RWPE2 (cell line): ENCODE measurements around the gene SCAF11.

Experiments
- ATAC-seq: fragments of 200-7000 bp; cut with Tn5 transposase; 3 replicates; pipeline ENCODE4 v1.9.1; 2021; ENCODE audit warnings: low read depth
- DNase-seq: peaks from one replicate; pipeline ENCODE4 v3.0.0-alpha.2; 2020; ENCODE audit warnings: low spot score
- H3K27ac ChIP-seq: fragments of 450-650 bp; 2 replicates; pipeline ENCODE4 v1.5.1; 2017; ENCODE audit warnings: mild to moderate bottlenecking; ENCODE audit not compliant: poor library complexity, severe bottlenecking
- H3K27me3 ChIP-seq: fragments of 250-450 bp; sonication (Bioruptor Pico); 2 replicates; pipeline ENCODE4 v1.5.1; 2021; ENCODE audit warnings: mild to moderate bottlenecking, moderate library complexity; ENCODE audit not compliant: insufficient read depth, poor library complexity, severe bottlenecking
- H3K36me3 ChIP-seq: fragments of 250-450 bp; sonication (Bioruptor Pico); 2 replicates; pipeline ENCODE4 v1.5.1; 2020; ENCODE audit warnings: low read depth, mild to moderate bottlenecking, moderate library complexity
- H3K4me1 ChIP-seq: fragments of 250-450 bp; sonication (Bioruptor Pico); 2 replicates; pipeline ENCODE4 v1.5.1; 2021; ENCODE audit warnings: mild to moderate bottlenecking, moderate library complexity; ENCODE audit not compliant: insufficient read depth, poor library complexity, severe bottlenecking
- H3K4me3 ChIP-seq: fragments of 250-450 bp; sonication (Bioruptor Pico); 2 replicates; pipeline ENCODE4 v1.5.1; 2021; ENCODE audit warnings: mild to moderate bottlenecking, moderate library complexity; ENCODE audit not compliant: severe bottlenecking
- H3K9me3 ChIP-seq: fragments of 250-450 bp; sonication (Bioruptor Pico); 2 replicates; pipeline ENCODE4 v1.5.1; 2021; ENCODE audit warnings: mild to moderate bottlenecking, moderate library complexity; ENCODE audit not compliant: severe bottlenecking
- TF ChIP-seq, protein P1 (sequence below): fragments of 450-650 bp; IDR thresholded peaks from one replicate; pipeline ENCODE4 v1.5.1; 2017; ENCODE audit warnings: mild to moderate bottlenecking, moderate library complexity; ENCODE audit not compliant: poor library complexity, severe bottlenecking

SCAF11 gene

DNA sequence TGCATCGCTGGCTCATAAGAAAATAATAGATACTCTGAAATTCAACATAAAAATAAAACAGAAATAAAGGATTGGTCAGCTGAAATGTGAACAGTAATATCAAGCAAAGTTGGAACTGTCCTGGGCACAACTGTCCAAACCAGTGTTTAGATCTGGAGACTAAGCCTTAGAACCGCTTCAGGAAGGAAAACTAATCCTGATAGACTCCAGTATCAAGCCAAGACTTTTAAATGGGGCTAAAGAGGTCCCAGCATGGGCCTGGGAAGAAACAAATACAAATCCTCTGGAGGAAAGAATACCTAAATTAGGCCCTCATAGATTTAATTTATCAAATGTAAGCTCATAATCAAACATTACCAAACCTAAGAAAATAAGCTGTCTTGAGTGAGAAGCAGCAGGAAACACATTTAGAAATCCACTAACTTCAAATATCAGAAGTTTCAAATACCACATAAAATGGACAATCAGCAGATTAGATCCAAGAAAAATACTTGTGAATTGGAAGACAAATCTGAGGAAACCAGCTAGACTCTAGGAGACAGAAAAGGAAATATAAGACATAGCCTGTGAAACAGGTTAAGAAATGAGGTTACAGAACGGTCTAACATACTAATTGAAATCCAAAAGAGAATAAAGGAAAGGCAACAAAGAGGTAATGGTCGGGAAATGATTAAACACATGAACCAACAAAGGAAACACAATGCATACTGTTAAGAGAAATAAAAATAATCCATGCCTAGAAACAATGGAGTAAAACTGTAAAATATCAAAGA, 27.6 kb downstream of the SCAF11 start:
- no peak for ATAC-seq
- peaks cover 64% of the 10 kb centered on the region for H3K36me3 ChIP-seq
- TF ChIP-seq, protein P1, sequence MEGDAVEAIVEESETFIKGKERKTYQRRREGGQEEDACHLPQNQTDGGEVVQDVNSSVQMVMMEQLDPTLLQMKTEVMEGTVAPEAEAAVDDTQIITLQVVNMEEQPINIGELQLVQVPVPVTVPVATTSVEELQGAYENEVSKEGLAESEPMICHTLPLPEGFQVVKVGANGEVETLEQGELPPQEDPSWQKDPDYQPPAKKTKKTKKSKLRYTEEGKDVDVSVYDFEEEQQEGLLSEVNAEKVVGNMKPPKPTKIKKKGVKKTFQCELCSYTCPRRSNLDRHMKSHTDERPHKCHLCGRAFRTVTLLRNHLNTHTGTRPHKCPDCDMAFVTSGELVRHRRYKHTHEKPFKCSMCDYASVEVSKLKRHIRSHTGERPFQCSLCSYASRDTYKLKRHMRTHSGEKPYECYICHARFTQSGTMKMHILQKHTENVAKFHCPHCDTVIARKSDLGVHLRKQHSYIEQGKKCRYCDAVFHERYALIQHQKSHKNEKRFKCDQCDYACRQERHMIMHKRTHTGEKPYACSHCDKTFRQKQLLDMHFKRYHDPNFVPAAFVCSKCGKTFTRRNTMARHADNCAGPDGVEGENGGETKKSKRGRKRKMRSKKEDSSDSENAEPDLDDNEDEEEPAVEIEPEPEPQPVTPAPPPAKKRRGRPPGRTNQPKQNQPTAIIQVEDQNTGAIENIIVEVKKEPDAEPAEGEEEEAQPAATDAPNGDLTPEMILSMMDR, result no peak

DNA sequence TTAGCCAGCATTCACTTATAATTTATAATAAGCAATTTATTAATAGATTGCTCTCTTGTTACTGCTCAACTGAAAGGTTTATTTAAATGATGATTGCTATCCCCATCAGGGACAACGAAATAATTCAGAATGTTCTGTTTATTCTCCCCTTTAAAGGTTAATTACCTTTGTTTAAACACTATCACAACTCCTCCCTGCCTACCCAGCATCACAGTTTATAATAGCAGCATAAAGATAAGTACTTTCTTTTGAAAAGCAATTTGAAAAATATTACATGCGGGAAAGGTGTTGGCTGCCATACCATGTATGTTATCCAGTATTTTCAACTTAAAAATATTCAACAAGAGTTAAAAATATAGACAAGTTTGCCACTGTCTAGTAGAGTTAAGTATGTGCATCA, 30.6 kb downstream of the SCAF11 start:
- TF ChIP-seq, protein P1, result no peak
- Histone ChIP-seq H3K4me3 (no peak overlapping the region), H3K4me1 (no peaks in the 10 kb centered on the region), H3K27me3 (no peaks in the 10 kb centered on the region), H3K9me3 (no peaks in the 10 kb centered on the region), H3K27ac (no peak overlapping the region), H3K36me3 (peaks cover 51% of the 10 kb centered on the region)
- no peak for ATAC-seq
- no peak for DNase-seq

More for the DNA sequence above, 27.6 kb downstream of the SCAF11 start:
- Histone ChIP-seq H3K27me3 (no peaks in the 10 kb centered on the region), H3K9me3 (no peaks in the 10 kb centered on the region), H3K27ac (no peak overlapping the region), H3K4me1 (no peaks in the 10 kb centered on the region), H3K4me3 (no peak overlapping the region)
- no peak for DNase-seq

GRCh38 chr12:45959025-45959424, 31.3 kb downstream of the SCAF11 start:
- peaks cover 48% of the 10 kb centered on the region for H3K36me3 ChIP-seq
- ATAC-seq, result no peak

DNA sequence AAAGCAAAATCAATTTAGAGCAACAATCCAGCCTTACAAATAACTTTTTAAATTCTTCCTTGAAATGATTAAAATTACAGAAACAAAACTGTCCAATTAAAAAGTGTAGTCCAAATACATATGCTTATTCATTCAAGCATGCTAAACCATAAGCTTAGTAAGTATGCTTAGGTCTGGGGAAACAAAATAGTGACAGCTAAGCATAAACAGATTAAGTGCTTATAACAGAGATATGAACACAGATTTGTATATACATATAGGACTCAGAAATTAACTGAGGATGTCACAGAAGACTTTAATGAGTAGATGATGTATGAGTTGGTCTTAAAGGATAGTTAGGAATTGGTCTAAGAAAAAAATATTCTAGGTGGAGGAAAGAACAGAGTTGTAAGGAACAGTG, 41.8 kb downstream of the SCAF11 start:
- H3K4me1 ChIP-seq, result no peaks in the 10 kb centered on the region
- H3K36me3 ChIP-seq, result peaks cover 66% of the 10 kb centered on the region
- H3K9me3 ChIP-seq, result no peaks in the 10 kb centered on the region
- TF ChIP-seq, protein P1, result no peak
- DNase-seq (no peak), ATAC-seq (no peak)
- no peaks in the 10 kb centered on the region for H3K27me3 ChIP-seq
- H3K27ac ChIP-seq, result no peak overlapping the region
- H3K4me3 ChIP-seq, result no peak overlapping the region

More at GRCh38 chr12:45959025-45959424, 31.3 kb downstream of the SCAF11 start:
- no peaks in the 10 kb centered on the region for H3K4me1 ChIP-seq
- no peak overlapping the region for H3K4me3 ChIP-seq
- no peak for DNase-seq
- TF ChIP-seq, protein P1, result no peak
- no peak overlapping the region for H3K27ac ChIP-seq
- H3K27me3 ChIP-seq, result no peaks in the 10 kb centered on the region
- no peaks in the 10 kb centered on the region for H3K9me3 ChIP-seq

DNA sequence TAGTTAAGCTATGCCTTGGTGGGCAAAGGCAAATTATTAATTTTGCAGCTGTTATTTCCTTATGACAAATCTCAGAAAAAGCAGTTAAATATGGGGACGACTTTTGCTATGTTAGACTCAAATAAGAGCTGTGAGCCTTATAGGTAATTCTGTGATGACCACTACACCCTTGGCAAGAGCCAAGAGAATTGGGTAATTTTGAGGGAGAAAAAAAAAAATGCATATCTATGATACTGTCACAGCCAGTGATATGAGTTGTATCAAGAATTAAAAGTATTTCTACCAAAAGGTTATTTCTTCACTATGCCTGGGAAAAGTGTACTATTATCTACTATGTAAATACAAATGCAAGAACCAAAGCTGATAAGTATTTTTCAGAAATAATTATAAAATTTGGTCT, 43.9 kb downstream of the SCAF11 start:
- TF ChIP-seq, protein P1, result no peak
- Histone ChIP-seq H3K27me3 (no peaks in the 10 kb centered on the region), H3K27ac (no peak overlapping the region), H3K4me1 (no peaks in the 10 kb centered on the region), H3K4me3 (no peak overlapping the region), H3K9me3 (no peaks in the 10 kb centered on the region), H3K36me3 (peaks cover 71% of the 10 kb centered on the region)
- no peak for ATAC-seq
- DNase-seq, result no peak
